GM19467 (cell line): ENCODE measurements around the gene IRAK4.
"Not testable (repeated sequence)": the region's sequence is repeated elsewhere in the genome, so short reads cannot be mapped to it uniquely, and the experiment has no call there.

Experiments
- ATAC-seq: cut with Tn5 transposase; IDR thresholded peaks from one replicate; pipeline ENCODE4 v1.9.1; 2021; ENCODE audit warnings: mild to moderate bottlenecking, moderate library complexity; ENCODE audit not compliant: unreplicated experiment

Gene IRAK4

GRCh38 chr12:43758728-43759563 lies at the start of gene IRAK4, which contains the start of gene PUS7L:
TSS of gene IRAK4 (plus strand) at chr12:43758951. CDS start at chr12:43768112, 9,161 bp downstream.
TSS of gene PUS7L (minus strand) at chr12:43758790. CDS start at chr12:43755245, 3,545 bp downstream.
- peak; percentile 98 for ATAC-seq

GRCh38 chr12:43711348-43711747 lies 47.4 kb upstream of the IRAK4 start:
- ATAC-seq, result no peak

- no peak for ATAC-seq
Observed at GRCh38 chr12:43722621-43723020, 36.1 kb upstream of the IRAK4 start.

- ATAC-seq, result no peak
Observed at GRCh38 chr12:43723134-43723533, 35.6 kb upstream of the IRAK4 start.

- no peak for ATAC-seq
Observed at GRCh38 chr12:43728117-43728516, 30.6 kb upstream of the IRAK4 start.

- ATAC-seq, result no peak
Observed at GRCh38 chr12:43728698-43729097, 30.1 kb upstream of the IRAK4 start.

GRCh38 chr12:43730283-43730682 lies 28.5 kb upstream of the IRAK4 start:
- ATAC-seq, result no peak

- no peak for ATAC-seq
Observed at GRCh38 chr12:43733687-43734086, 25.1 kb upstream of the IRAK4 start.

- no peak for ATAC-seq
Observed at GRCh38 chr12:43736927-43737440, 21.8 kb upstream of the IRAK4 start.

- ATAC-seq, result no peak
Observed at GRCh38 chr12:43737646-43738045, 21.1 kb upstream of the IRAK4 start.

GRCh38 chr12:43740511-43741100 lies 18.1 kb upstream of the IRAK4 start:
- ATAC-seq, result peak; percentile 47

- no peak for ATAC-seq
Observed at GRCh38 chr12:43742106-43742505, 16.6 kb upstream of the IRAK4 start.

GRCh38 chr12:43744826-43745225 lies 13.9 kb upstream of the IRAK4 start:
- ATAC-seq, result no peak

GRCh38 chr12:43749016-43749415 lies 9.7 kb upstream of the IRAK4 start:
- ATAC-seq, result no peak

- no peak for ATAC-seq
Observed at GRCh38 chr12:43750814-43751213, 7.9 kb upstream of the IRAK4 start.

GRCh38 chr12:43751360-43751759 lies 7.4 kb upstream of the IRAK4 start:
- ATAC-seq, result not testable (repeated sequence)

GRCh38 chr12:43754015-43754414 lies 4.7 kb upstream of the IRAK4 start:
- ATAC-seq, result no peak

- no peak for ATAC-seq
Observed at GRCh38 chr12:43758247-43758727, 464 bp upstream of the IRAK4 start.

- no peak for ATAC-seq
Observed at GRCh38 chr12:43760396-43760795, 1.6 kb downstream of the IRAK4 start.

GRCh38 chr12:43761500-43761899 lies 2.7 kb downstream of the IRAK4 start:
- ATAC-seq, result no peak

GRCh38 chr12:43762596-43762995 lies 3.8 kb downstream of the IRAK4 start:
- no peak for ATAC-seq

GRCh38 chr12:43763769-43764168 lies 5.0 kb downstream of the IRAK4 start:
- ATAC-seq, result no peak
